Mucosa of rectum (tissue), 2 donors: ENCODE measurements around the gene PHLDB1.
A peak's percentile ranks its signal among the peaks of the same experiment; 100 is the strongest.
"Not testable (repeated sequence)": the region's sequence is repeated elsewhere in the genome, so short reads cannot be mapped to it uniquely, and the experiment has no call there.

ENCODE experiments used
- H3K27ac ChIP-seq, 2 donors: one replicate each; pipeline ENCODE4 v1.7.0; 2013; ENCODE audit warnings: inconsistent platforms in 2 of 2, low read depth in 2 of 2, low read length in 2 of 2
- H3K27me3 ChIP-seq, 2 donors: one replicate each; pipeline ENCODE4 v1.7.0; 2013; ENCODE audit warnings: low read length in 2 of 2; ENCODE audit not compliant: control insufficient read depth in 2 of 2, insufficient read depth in 2 of 2
- H3K36me3 ChIP-seq, 2 donors: one replicate each; pipeline ENCODE4 v1.7.0; 2013; ENCODE audit warnings: low read length in 2 of 2; ENCODE audit not compliant: control insufficient read depth in 2 of 2, insufficient read depth in 2 of 2
- H3K4me1 ChIP-seq, 2 donors: one replicate each; pipeline ENCODE4 v1.7.0; 2013; ENCODE audit warnings: low read length in 2 of 2, mild to moderate bottlenecking in 1 of 2; ENCODE audit not compliant: control insufficient read depth in 2 of 2, insufficient read depth in 2 of 2
- H3K4me3 ChIP-seq, 2 donors: one replicate each; pipeline ENCODE4 v1.7.0; 2013; ENCODE audit warnings: low read length in 2 of 2
- H3K9ac ChIP-seq, 2 donors: one replicate each; pipeline ENCODE4 v1.7.0; 2013; ENCODE audit warnings: low read length in 2 of 2, low read depth in 1 of 2, mild to moderate bottlenecking in 1 of 2
- H3K9me3 ChIP-seq, 2 donors: one replicate each; pipeline ENCODE4 v1.7.0; 2013; ENCODE audit warnings: low read length in 2 of 2; ENCODE audit not compliant: control insufficient read depth in 2 of 2
- donor health status: healthy.
- donor health status: Normal muscosa, but diverticular disease.

PHLDB1 gene

DNA sequence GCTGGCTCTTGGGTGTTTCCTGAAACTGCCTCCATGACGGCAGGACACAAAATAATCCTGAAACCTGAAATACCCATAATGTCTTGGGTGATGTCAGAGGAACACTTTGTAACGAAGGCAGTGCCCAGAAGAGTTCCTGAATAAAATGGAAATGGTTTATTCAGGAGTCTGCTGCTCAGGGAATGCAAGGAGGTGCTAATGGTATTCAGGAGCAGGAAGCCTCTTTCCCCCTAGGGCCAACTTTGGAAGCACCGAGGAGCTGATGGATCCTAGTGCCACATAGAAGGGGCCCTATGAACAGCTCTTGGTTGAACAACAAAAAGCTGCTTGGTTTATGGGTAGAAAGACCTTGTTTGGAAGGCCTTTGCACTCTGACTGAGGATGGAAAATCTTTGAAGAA lies 56.5 kb downstream of the PHLDB1 start:
- Histone ChIP-seq H3K4me1 (peaks cover 10 to 13% of the 10 kb centered on the region in 2 donors), H3K9ac (no peak overlapping the region), H3K4me3 (no peak overlapping the region), H3K36me3 (no peaks in the 10 kb centered on the region), H3K27ac (no peak overlapping the region), H3K9me3 (no peaks in the 10 kb centered on the region), H3K27me3 (no peaks in the 10 kb centered on the region)

DNA sequence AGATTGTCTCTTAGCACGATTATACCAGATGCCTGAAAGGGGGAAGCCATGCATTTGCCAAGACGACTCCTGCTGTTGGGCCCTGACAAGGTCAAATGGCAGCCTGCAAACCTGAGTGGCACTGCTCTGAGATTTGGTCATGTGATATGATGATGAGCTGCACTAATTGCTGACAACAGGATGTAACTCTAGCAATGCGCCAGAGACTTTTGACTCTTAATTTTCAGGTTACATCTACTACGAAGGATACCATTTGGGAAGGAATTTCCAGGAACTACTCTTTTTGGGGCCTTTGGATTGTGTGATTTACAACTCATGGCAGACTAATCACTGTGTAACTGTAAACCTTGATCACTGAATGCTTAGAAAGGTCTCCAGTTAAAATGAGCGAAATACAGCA lies 59.0 kb downstream of the PHLDB1 start:
- Histone ChIP-seq H3K36me3 (no peaks in the 10 kb centered on the region), H3K27me3 (no peaks in the 10 kb centered on the region), H3K9ac (no peak overlapping the region), H3K9me3 (peaks cover 0 to 2% of the 10 kb centered on the region in 2 donors), H3K4me1 (no peaks in the 10 kb centered on the region), H3K27ac (no peak overlapping the region), H3K4me3 (no peak overlapping the region)

DNA sequence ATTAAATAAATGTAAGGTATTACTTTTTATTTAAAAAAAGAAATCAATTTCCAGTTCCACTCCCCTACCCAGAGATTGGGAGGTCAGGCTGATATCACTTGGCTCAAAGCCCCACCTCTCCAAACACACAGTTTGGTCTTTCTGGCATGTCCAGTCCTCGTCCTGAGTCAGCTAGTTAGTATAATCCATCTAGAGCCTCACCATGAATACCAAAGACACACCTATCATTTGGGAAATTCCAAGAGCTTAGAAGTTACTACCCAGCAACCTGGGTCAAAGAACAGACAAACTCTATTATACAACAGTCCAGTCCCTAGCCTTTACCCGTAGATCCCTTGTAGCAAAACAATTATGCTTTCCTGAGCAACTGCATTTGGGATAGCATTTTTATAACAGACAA lies 62.6 kb downstream of the PHLDB1 start:
- Histone ChIP-seq H3K9me3 (peaks cover 0 to 2% of the 10 kb centered on the region in 2 donors), H3K27me3 (no peaks in the 10 kb centered on the region)

DNA sequence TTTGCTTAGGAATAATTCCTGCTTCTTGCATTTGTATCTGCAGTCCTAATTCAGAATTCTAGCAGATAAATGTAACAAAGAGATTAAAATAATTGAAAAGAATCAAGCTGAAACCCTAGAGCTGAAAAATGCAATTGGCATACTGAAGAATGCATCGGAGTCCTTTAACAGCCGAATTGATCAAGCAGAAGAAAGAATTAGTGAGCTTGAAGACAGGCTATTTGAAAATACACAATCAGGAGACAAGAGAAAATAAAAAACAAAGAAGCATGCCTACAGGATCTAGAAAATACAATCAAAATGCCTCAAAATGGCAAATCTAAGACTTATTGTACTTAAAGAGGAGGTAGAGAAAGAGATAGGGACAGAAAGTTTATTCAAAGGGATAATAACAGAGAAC lies 63.8 kb downstream of the PHLDB1 start:
- Histone ChIP-seq H3K4me3 (no peak overlapping the region), H3K27me3 (no peaks in the 10 kb centered on the region), H3K9ac (no peak overlapping the region), H3K9me3 (peaks cover 0 to 2% of the 10 kb centered on the region in 2 donors), H3K4me1 (no peaks in the 10 kb centered on the region), H3K27ac (no peak overlapping the region), H3K36me3 (no peaks in the 10 kb centered on the region)

More for the DNA sequence above, 62.6 kb downstream of the PHLDB1 start:
- Histone ChIP-seq H3K4me3 (no peak overlapping the region), H3K36me3 (no peaks in the 10 kb centered on the region), H3K27ac (no peak overlapping the region), H3K9ac (no peak overlapping the region), H3K4me1 (no peaks in the 10 kb centered on the region)

DNA sequence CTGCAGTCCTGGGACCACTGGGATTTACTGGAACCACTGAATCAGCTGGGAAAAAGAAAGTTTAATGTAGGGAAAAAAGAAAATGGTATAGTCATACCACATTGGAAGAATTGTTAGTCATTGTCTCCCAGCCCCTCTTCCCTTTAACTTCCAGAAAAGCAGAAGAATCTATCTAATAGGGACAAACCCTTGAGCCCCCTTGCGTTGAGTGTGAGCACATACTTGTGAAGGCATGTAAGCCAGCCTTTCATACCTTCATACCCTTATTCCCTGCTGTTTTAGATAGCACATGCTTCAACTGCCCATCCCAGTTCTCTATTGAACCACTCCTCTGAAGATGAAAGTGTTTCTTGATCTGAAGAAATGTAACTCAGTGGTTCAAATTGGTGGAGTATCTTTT lies 65.4 kb downstream of the PHLDB1 start:
- H3K4me3 ChIP-seq, result no peak overlapping the region

DNA sequence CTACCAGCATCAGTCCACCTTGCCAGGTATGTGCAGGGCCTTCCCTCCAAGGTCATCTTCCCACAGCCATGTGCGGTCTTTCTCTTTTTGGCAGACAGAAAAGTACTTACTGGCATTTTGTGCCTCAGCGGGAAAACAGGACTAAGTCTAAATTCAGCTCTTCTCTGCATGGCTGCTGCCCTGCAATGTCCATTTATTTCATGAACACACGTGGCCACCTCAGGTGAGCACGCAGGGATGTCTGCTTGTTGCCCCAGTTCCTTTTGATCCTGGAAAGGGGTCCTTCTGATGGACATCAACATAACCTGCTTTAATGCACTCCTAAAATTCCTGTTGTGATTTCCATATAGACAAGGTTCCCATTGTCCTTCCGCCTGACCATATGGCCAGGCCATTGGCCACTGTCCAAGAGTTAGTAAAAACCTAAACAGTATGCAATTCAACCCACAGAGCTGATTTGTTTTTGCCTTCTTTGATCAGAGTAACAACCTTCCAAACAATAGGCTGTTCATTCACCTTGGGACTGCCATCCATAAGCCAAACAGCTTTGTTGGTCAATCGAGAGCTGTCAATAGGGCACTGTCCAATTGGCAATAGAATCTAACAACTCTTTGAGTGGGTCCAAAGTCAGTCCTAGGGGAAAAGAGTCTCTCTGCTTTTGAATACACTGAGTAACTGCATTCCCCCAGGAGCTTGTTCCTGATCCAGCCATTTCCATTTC lies 66.1 kb downstream of the PHLDB1 start:
- Histone ChIP-seq H3K9me3 (peaks cover 0 to 2% of the 10 kb centered on the region in 2 donors), H3K36me3 (no peaks in the 10 kb centered on the region), H3K27me3 (no peaks in the 10 kb centered on the region), H3K9ac (no peak overlapping the region), H3K27ac (no peak overlapping the region), H3K4me3 (no peak overlapping the region), H3K4me1 (no peaks in the 10 kb centered on the region)

More for the DNA sequence above, 65.4 kb downstream of the PHLDB1 start:
- Histone ChIP-seq H3K4me1 (no peaks in the 10 kb centered on the region), H3K9me3 (peaks cover 0 to 2% of the 10 kb centered on the region in 2 donors), H3K27me3 (no peaks in the 10 kb centered on the region), H3K36me3 (no peaks in the 10 kb centered on the region), H3K9ac (no peak overlapping the region), H3K27ac (no peak overlapping the region)

DNA sequence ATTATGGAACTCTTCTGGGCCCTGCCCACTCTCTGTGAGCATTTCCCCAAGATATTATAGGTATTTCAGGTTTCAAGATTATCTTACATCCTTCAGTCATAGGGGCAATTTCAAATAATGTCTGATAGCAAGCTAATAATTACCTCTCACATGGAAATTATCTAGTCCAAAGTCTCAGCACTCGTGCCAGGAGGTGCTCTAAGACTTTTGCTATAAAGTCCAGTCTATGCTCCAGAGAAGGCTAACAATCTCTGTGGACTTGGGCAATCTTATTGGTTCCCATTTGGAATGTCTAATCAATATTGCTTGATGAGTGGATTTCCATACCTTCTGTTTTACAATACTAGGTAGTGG lies 66.6 kb downstream of the PHLDB1 start:
- Histone ChIP-seq H3K4me1 (peaks cover 0 to 4% of the 10 kb centered on the region in 2 donors), H3K27me3 (no peaks in the 10 kb centered on the region), H3K9me3 (peaks cover 0 to 2% of the 10 kb centered on the region in 2 donors), H3K27ac (no peak overlapping the region), H3K36me3 (no peaks in the 10 kb centered on the region), H3K9ac (no peak overlapping the region), H3K4me3 (no peak overlapping the region)

DNA sequence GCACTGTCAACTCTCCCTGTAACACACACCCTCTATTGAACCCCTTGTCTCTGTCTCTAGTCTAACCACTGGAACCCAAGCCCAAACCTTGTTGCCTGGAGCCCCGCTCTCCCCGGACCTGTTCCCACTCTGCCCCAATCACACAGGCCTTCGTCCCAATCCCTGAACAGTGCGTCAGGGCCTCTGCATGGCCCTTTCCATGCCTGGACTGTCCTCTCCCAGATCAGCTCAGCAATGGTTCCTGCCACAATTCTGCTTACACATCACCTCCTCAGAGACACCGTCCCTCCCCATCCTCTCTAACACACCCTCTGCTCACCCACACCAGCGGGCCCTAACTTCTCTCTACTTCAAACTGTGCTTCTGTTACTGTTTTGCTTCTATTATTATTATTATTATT lies 70.6 kb downstream of the PHLDB1 start:
- Histone ChIP-seq H3K4me1 (peaks cover 3 to 12% of the 10 kb centered on the region in 2 donors), H3K4me3 (no peak overlapping the region), H3K9me3 (no peaks in the 10 kb centered on the region), H3K27me3 (peaks cover 0 to 2% of the 10 kb centered on the region in 2 donors), H3K27ac (no peak overlapping the region), H3K36me3 (no peaks in the 10 kb centered on the region), H3K9ac (no peak overlapping the region)

DNA sequence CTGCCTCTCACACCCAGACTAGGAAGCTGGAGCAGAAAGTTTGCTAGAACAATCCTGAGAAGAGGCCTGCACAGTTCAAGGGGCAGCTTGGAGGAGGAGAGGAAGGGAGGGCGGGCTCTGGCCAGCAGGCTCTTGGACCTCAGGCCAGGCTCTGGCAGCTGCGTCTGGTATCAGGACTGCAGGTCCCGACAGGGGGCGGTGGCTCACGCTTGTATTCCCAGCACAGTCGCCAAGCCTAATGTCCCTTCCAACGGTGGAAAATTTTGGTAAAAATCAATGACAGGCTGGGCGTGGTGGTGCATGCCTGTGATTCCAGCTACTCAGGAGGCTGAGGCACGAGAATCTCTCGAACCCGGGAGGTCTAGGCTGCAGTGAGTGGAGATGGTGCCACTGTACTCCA lies 71.5 kb downstream of the PHLDB1 start:
- not testable (repeated sequence) for H3K36me3 ChIP-seq, H3K27me3 ChIP-seq, H3K9me3 ChIP-seq
- H3K4me3 ChIP-seq, result peak overlapping the region in 1 of 2 donors; percentile 67
- H3K27ac ChIP-seq, result peak overlapping the region; percentile 70 to 72
- peaks cover 3 to 12% of the 10 kb centered on the region in 2 donors for H3K4me1 ChIP-seq
- peak overlapping the region in 1 of 2 donors; percentile 52 for H3K9ac ChIP-seq

DNA sequence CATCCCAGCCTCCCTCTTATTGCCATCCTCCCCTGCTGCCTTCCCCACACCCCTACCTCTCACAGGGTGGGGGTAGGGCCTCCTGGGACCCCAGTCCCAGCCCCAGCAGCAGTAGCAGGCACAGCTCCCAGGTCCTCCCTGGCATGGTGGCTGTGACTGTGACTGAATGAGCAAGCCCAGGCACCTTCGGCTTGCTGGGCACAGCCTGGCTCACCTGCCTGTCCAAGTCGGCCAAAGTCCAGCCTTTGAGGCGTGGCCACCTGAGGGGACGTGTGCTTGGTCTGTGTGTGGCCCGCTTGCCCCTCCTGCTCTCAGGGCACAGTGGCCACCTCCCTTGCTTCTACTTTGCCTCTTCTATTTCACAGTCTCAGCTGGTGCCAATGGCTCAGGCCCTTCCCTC lies 72.1 kb downstream of the PHLDB1 start, which contains the start of gene TREH:
TSS of gene TREH (minus strand) at position 168 of the 400 bp plus-strand sequence. CDS start at position 145, 23 bp downstream.
- Histone ChIP-seq H3K9me3 (no peaks in the 10 kb centered on the region), H3K27me3 (peaks cover 0 to 2% of the 10 kb centered on the region in 2 donors), H3K4me3 (peak within 1 kb of the TSS; percentile 9 to 67), H3K27ac (peak within 1 kb of the TSS; percentile 70 to 72), H3K9ac (peak within 1 kb of the TSS in 1 of 2 donors; percentile 52), H3K36me3 (no peaks in the 10 kb centered on the region), H3K4me1 (peaks cover 3 to 12% of the 10 kb centered on the region in 2 donors)
